NOMO-1 treated with DMSO at 0.1 percent for 48 hours (cell line): Measurements from ENCODE around the gene ASIC2.
"Not testable (repeated sequence)": the region's sequence is repeated elsewhere in the genome, so short reads cannot be mapped to it uniquely, and the experiment has no call there.

Experiments
- DNase-seq: peaks from one replicate; lab custom pipeline; 2025; ENCODE audit not compliant: unreplicated experiment; lab: John Stamatoyannopoulos, UW

Gene ASIC2

DNA sequence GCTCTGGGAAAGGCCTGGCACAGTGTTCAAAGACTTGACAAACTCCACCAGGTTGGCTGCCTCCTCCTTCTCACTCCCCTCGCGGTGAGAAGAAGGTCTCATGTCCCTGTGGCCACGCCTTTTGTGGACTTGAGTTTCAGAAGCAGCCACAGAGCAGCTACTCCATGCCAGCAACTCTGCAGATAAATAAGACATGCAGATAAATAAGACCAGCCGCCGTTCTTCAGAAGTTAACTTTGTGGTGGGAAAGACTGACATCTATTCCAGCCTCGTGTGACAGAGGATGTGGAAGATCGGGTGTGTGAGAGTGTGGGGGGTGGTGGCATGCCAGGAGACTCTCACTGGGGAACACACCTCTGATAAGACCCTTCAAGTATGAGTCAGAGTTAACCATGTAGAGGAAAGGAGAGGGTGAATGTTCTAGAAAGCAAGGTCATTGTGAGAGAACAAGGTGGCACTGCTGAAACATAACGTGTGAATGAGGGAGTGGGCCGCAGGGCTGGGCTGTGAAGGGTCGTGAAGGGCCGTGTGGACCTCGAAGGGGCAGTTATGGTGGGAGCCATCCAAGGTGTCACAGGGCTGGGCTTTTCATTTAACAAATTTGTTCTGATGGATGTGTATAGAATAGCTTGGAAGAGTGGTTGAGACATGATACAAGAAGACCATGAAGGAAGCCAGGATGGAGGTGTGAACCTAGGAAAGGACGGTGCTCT, 300.6 kb downstream of the ASIC2 start:
- no peak for DNase-seq

DNA sequence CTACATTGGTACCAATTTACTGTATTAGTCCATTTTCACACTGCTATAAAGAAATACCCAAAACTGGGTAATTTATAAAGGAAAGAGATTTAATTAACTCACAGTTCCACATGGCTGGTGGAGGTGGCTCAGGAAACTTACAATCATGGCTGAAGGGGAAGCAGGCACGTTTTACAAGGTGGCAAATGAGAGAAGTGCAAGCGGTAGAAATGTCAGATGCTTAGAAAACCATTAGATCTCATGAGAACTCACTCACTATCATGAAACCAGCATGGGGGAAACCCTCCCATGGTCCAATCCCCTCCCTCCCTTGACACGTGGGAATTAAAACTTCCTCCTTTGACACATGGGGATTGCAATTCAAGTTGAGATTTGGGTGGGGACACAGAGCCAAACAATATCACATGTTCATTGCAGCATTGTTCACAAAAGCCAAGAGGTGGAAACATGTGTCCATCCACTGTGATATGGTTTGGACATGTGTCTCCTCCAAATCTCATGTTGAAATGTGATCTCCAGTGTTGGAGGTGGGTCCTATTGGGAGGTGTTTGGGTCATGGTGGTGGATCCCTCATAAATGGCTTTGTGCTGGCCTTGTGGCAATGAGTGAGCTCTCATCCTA, 304.5 kb downstream of the ASIC2 start:
- no peak for DNase-seq

DNA sequence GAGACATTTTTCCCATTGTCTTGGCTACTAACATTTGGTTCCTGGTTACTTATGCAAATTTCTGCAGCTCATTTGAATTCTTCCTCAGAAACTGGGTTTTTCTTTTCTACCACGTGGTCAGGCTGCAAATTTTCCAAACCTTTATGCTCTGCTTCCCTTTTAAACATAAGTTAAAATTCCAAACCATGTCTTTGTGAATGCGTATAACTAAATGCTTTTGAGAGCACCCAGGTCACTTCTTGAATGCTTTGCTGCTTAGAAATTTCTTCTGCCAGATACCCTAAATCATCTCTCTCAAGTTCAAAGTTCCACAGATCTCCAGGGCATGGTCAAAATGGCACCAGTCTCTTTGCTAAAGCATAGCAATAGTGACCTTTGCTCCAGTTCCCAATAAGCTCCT, 305.2 kb downstream of the ASIC2 start:
- DNase-seq: not testable (repeated sequence)

DNA sequence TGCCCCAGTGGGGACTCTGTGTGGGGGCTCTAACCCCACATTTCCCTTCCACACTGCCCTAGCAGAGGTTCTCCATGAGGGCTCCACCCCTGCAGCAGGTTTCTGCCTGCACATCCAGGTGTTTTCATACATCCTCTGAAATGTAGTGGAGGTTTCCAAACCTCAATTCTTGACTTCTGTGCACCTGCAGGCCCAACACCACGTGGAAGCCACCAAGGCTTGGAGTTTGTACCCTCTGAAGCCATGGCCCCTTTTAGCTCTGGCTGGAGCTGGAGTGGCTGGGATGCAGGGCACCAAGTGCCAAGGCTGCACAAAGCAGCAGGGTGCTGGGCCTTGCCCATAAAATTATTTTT, 305.7 kb downstream of the ASIC2 start:
- DNase-seq: not testable (repeated sequence)

DNA sequence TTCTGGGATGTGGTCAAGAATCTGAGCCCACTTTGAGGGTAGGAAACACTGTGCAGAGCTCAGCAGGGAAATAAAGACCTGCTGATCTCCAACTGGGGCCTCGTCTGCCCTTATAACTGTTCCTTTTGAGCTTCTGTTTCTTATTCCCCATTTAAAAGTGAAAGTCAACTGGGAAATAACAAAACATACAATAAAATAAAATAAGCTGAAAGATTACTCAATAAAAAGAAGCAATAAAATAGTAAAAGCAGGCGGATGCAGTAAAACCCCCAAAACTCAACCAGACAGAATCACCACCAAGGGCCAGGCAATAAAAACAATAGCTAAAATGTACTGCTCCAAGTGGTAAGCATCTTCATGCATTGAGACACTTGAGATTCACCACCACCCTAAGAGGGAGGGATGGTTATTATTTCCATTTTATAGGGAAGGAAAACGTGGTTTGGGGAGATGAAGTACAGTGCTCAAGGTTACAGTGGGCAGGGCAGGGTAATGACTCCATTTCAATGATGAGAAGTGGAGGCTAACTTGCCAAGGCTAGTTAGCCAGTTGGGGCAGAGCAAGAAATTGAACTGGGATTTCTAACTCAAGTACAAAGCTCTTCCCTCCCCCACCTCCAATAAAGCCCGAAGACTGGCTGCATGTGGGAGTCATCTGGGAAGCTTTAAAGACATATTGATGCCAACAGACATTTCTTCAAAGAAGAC, 307.9 kb downstream of the ASIC2 start:
- DNase-seq: no peak

DNA sequence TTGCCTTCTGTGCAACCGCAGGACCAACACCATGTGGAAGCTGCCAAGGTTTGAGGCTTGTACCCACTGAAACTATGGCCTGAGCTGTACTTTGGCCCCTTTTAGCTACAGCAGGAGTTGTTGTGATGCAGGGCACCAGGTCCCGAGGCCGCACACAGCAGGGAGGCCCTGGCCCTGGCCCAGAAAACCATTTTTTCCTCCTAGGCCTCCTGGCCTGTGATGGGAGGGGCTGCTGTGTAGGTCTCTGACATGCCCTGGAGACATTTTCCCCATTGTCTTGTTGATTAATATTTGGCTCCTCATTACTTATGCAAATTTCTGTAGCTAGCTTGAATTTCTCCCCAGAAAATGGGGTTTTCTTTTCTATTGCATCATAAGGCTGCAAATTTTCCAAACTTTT, 311.5 kb downstream of the ASIC2 start:
- not testable (repeated sequence) for DNase-seq

DNA sequence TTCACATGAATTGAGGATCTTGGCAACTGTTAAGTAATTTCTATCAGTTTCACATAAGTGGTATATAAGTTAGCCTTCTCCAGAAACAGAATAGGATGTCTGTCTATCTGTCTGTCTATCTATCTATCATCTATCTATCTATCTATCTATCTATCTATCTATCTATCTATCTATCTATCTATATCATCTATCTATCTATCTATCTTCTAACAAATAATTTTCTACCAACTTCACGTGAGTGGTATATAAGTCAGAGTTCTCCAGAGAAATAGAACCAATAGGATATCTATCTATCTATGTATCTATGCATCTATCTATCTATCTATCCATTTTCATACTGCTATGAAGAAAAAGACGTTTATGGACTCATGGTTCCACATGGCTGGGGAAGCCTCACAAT, 312.9 kb downstream of the ASIC2 start:
- no peak for DNase-seq

DNA sequence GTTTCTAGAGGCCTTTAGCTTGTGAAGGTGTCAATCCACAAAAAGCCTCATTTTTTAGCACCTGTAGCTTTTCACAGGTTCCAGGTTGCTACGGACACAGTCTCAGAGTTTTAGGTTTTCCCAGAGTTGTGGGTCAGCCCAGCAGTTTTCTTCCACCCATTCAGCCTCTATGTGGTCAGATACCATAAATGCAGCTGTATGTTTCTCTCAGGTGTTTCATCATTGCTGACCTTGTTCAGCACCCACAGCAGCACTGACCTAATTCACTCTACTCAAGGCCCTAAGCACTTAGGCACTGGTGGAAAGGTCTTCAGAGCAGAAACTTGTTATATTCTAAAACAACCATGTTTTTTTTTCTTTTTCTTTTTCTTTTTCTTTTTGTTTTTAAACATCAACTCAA, 316.5 kb downstream of the ASIC2 start:
- no peak for DNase-seq

DNA sequence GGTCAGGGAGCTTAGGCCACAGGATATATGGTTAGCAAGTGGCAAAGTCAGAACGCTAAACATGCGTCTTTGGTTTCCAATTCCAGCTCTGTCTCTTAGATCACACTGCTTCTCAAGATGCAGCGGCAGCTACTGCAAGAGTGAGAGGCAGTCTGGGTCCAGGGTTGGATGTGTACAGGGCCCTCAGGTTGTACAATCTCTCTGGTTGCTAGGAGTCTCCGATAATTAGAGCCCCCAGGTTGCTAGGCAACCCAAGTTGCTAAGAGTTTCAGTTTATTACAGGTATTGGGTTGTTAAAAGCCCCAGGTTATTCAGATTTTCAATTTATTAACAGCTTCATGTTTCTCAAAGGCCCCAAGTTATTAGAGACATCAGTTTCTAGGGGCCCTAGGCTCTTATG, 317.0 kb downstream of the ASIC2 start:
- no peak for DNase-seq

DNA sequence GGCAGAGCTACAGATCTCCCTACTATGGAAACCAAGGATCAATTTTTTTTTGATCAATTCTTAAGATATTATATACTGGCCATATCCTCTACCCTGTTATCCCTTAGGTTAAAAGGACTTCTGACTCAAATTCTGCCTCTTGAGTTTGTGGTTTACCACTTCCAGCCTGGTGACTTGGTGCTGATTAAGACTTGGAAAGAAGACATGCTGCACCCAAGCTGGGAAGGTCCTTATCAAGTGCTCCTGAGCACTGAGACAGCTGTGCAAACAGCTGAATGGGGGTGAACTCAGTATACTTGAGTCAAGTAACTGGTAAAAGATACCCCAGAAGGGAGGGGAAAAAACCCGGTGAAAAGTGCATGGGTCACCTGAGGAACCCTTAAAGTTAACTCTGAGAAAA, 321.9 kb downstream of the ASIC2 start:
- no peak for DNase-seq

DNA sequence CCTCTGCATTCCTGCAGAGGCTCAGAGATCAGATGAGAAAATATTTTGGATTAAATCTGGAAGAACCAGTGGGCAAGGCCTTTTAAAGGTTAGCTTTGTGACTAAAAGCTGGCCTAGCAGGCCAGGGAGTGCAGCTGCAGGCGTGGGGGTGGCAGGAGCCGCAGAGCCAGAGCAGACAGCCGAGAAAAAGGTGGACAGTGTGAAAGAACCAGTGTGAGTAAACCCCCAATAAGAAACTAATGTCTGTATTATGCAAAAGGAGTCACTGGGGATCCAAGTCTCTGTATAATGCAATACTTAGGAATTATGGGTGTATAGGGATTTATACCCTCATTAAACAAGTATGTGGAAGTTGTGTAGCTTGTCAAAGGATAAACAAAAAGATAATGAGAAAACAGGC, 322.8 kb downstream of the ASIC2 start:
- DNase-seq: no peak

DNA sequence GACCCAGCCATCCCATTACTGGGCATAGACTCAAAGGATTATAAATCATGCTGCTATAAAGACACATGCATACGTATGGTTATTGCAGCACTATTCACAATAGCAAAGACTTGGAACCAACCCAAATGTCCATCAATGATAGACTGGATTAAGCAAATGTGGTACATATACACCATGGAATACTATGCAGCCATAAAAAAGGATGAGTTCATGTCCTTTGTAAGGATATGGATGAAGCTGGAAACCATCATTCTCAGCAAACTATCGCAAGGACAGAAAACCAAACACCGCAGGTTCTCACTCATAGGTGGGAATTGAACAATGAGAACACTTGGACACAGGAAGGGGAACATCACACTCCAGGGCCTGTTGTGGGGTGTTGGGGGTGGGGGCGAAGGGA, 323.9 kb downstream of the ASIC2 start:
- not testable (repeated sequence) for DNase-seq

DNA sequence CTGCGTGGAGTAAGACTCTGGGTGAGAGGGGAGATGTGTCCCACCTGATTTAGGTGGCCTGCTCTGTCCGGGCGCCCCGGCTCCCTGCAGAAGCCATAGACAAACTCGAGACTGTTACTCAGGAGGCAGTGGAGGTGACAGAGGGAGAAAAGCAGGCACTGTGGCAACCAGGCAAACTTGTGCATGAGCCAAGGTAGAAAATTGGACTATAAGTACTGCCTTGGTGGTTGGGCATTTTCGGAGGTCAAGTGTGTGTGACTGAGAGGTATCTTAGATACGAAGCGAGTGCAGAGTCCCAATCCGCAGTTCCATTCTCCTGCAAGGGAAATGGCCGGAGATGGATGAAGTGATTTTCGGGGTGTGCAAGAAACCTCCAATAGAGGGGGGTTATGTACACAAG, 328.6 kb downstream of the ASIC2 start:
- no peak for DNase-seq
